K562 (cell line): Measurements from ENCODE around the gene C17orf50. TPM values are rescaled to one million over a fixed set of nuclear protein-coding genes. Genes with fewer than 3 reads are reported as not detected.

Experiments
- ATAC-seq: fragments of 200-7000 bp; cut with Tn5 transposase; 3 replicates; pipeline ENCODE4 v1.9.1; 2020; ENCODE audit warnings: moderate library complexity
- BruUV-seq: library from RNA; stranded (reverse); fragments of 400-500 nt; replicated peaks from 2 replicates; lab custom pipeline; 2021; lab: Mats Ljungman, UMichigan
- CTCF ChIA-PET: fragments of 300-600 bp; formaldehyde crosslinking; extraction: SDS; loops from one replicate; lab custom pipeline; 2021; ENCODE audit warnings: low intra/inter-chr PET ratio; lab: Yijun Ruan, JAX
- POLR2A ChIA-PET: fragments of 300-600, 350-650 bp; sonication (Branson Sonifier 250); formaldehyde crosslinking; extraction: SDS; loops from one replicate; lab custom pipeline; 2021; ENCODE audit warnings: antibody characterized with exemption, inconsistent platforms; lab: Yijun Ruan, JAX
- DNase-seq, 4 experiments: peaks; one replicate each; pipeline versions ENCODE4 v3.0.0 to v3.0.0-alpha.2; 2011 to 2018; ENCODE audit warnings: low spot score in 3 of 4, mixed read lengths in 3 of 4; ENCODE audit errors: extremely low read depth in 1 of 4
- FAIRE-seq: peaks from 2 replicates; lab custom pipeline; 2011; peaks lifted over from hg19 to GRCh38; lab: Jason Lieb, UNC
- H2AFZ ChIP-seq: 2 replicates; pipeline ENCODE4 v1.6.0; 2011; ENCODE audit warnings: low read depth, low read length, control low read depth, inconsistent platforms
- H3K27ac ChIP-seq: fragments of 200-600 bp; 3 replicates; pipeline ENCODE4 v1.8.0; 2011; ENCODE audit warnings: low read depth, mild to moderate bottlenecking, control low read depth, inconsistent platforms, low read length, moderate library complexity, mixed read lengths; ENCODE audit errors: extremely low read depth
- H3K27me3 ChIP-seq, 2 experiments: fragments of 300-600 bp in 1 of 2; 2 replicates in 1 of 2; 3 replicates in 1 of 2; pipeline versions ENCODE4 v1.6.0 to v1.8.0; 2011; ENCODE audit warnings: inconsistent platforms in 2 of 2, low read length in 2 of 2, mild to moderate bottlenecking in 1 of 2, mixed read lengths in 1 of 2, moderate library complexity in 1 of 2; ENCODE audit not compliant: control insufficient read depth in 2 of 2, insufficient read depth in 2 of 2
- H3K36me3 ChIP-seq: fragments of 300-600 bp; 3 replicates; pipeline ENCODE4 v1.8.0; 2011; ENCODE audit warnings: mild to moderate bottlenecking, low read length, inconsistent platforms; ENCODE audit not compliant: control insufficient read depth, insufficient read depth
- H3K4me1 ChIP-seq, 2 experiments: fragments of 200-600 bp in 1 of 2; replicated peaks in 1 of 2; 2 replicates in 1 of 2; 3 replicates in 1 of 2; pipeline versions ENCODE4 v1.5.1 to v1.8.0; 2011; ENCODE audit warnings: inconsistent platforms in 2 of 2, low read length in 2 of 2, mild to moderate bottlenecking in 1 of 2, mixed read lengths in 1 of 2, moderate library complexity in 1 of 2; ENCODE audit not compliant: control insufficient read depth in 2 of 2, insufficient read depth in 2 of 2
- H3K4me2 ChIP-seq: 2 replicates; pipeline ENCODE4 v1.6.1; 2011; ENCODE audit warnings: low read length, control low read depth, inconsistent platforms, mixed read lengths; ENCODE audit not compliant: insufficient read depth
- H3K4me3 ChIP-seq: fragments of 200-600 bp; sonication (generic), shearing (Covaris generic); 2 replicates; pipeline ENCODE4 v1.5.1; 2016; ENCODE audit warnings: control low read depth, inconsistent platforms
- H3K79me2 ChIP-seq: fragments of 200-600 bp; 3 replicates; pipeline ENCODE4 v1.8.0; 2011; ENCODE audit warnings: low read length, inconsistent platforms; ENCODE audit not compliant: control insufficient read depth, insufficient read depth
- H3K9ac ChIP-seq, 2 experiments: 2 replicates each; pipeline versions ENCODE4 v1.6.0 to v1.6.1; 2011; ENCODE audit warnings: low read depth in 2 of 2, low read length in 2 of 2, control low read depth in 1 of 2, inconsistent platforms in 1 of 2, mild to moderate bottlenecking in 1 of 2, mixed read lengths in 1 of 2; ENCODE audit not compliant: insufficient read depth in 1 of 2
- H3K9me1 ChIP-seq: one replicate; pipeline ENCODE4 v1.6.0; 2011; ENCODE audit warnings: inconsistent platforms, mild to moderate bottlenecking, low read length, moderate library complexity; ENCODE audit not compliant: control insufficient read depth, insufficient read depth
- H3K9me3 ChIP-seq: replicated peaks from 2 replicates; pipeline ENCODE4 v1.5.1; 2011; ENCODE audit warnings: low read depth, low read length, inconsistent platforms; ENCODE audit not compliant: control insufficient read depth, insufficient read depth
- H4K20me1 ChIP-seq: replicated peaks from 2 replicates; pipeline ENCODE4 v1.6.1; 2011; ENCODE audit warnings: low read length, inconsistent platforms, mixed read lengths; ENCODE audit not compliant: control insufficient read depth, insufficient read depth
- BRD4 ChIP-seq: fragments of 200-600 bp; sonication (generic); IDR thresholded peaks from 2 replicates; pipeline ENCODE4 v1.6.1; 2017; ENCODE audit warnings: inconsistent platforms
- KLF1 ChIP-seq: fragments of 450-650 bp; IDR thresholded peaks from 2 replicates; pipeline ENCODE4 v1.6.1; 2016; ENCODE audit warnings: missing genetic modification characterization, missing compliant biosample characterization
- POLR2A ChIP-seq: fragments of 450-650 bp; conservative IDR thresholded peaks from 2 replicates; pipeline ENCODE4 v1.6.1; 2016
- RFX1 ChIP-seq: fragments of 450-650 bp; IDR thresholded peaks from 2 replicates; pipeline ENCODE4 v1.6.1; 2016; ENCODE audit warnings: mild to moderate bottlenecking, moderate library complexity
- WGBS: fragments of 100-300 bp; shearing (Covaris generic); methylation state at CpG from one replicate; pipeline ENCODE4 v1.1.6; 2016; ENCODE audit warnings: low coverage, mixed read lengths; ENCODE audit not compliant: insufficient coverage; ENCODE audit errors: missing lambda C conversion rate; 5-methylcytosine and 5-hydroxymethylcytosine counted together
- in situ Hi-C: fragments of 300-500 bp; cut with MboI; formaldehyde crosslinking; loops from 4 replicates; pipeline ENCODE4 v1.15.0; 2018; ENCODE audit warnings: inconsistent platforms, mixed read lengths
- intact Hi-C: fragments of 100-400 bp; cut with micrococcal nuclease; formaldehyde crosslinking; loops from 2 replicates; pipeline ENCODE4 v1.14.2; 2022
- polyA plus RNA-seq, 8 experiments: library from polyadenylated mRNA; depleted of rRNA in 4 of 8; stranded (reverse) in 5 of 8; unstranded in 3 of 8; fragments of >200 nt; fragmentation: Nextera tagmentation in 2 of 8; fragmentation: Illumina TruSeq in 1 of 8; extraction: Ambion mirVana in 2 of 8; extraction: Trizol in 1 of 8; gene quantifications; 2 replicates each; pipeline versions ENCODE4 v1.2.1 to v1.2.3, GENCODE V29; 2011 to 2014; ENCODE audit warnings: inconsistent platforms in 1 of 8, missing spikeins in 1 of 8
- total RNA-seq, 7 experiments: library from RNA; depleted of rRNA in 6 of 7; stranded (reverse); fragments of >200 nt in 6 of 7; fragmentation: Illumina TruSeq in 2 of 7; extraction: Trizol in 2 of 7; gene quantifications; 2 replicates each; pipeline versions ENCODE4 v1.2.1 to v1.2.3, GENCODE V29; 2011 to 2021; ENCODE audit warnings: low replicate concordance in 1 of 7

C17orf50 gene
- total and polyA plus RNA-seq, 9 of the 15 experiments (the other 6 are each of a cell fraction or from before 2014, with no cell fraction given) = not detected

DNA sequence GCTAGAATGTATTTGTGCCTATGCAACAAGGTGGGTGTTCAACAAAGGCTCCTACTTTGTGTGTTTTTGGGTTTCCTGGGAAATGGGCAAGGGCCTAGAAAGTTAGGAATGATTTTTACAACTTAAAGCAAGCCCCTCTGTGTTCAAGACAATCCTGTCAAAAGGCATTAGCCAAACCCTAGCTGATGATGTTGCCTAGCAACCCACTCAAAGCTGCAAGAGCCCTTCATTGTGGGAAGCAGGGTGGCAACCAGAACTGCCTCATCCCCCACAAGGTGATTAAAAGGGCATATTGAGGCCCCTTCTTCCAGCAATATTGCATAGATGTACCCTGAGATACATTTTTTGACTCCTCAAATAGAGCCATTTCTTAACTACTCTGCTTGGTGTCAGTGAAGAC is 45.3 kb upstream of the C17orf50 start:
- Histone ChIP-seq H3K27me3 (no peaks in the 10 kb centered on the region), H3K36me3 (peaks cover 91% of the 10 kb centered on the region), H3K9ac (no peak overlapping the region), H3K9me3 (no peaks in the 10 kb centered on the region), H3K4me3 (no peak overlapping the region), H4K20me1 (no peaks in the 10 kb centered on the region)
- no peak for FAIRE-seq
- CTCF ChIA-PET = no interaction called here
- in situ Hi-C loops (no loop called here), intact Hi-C loops (no loop called here)
- no peak for ATAC-seq
- no peak for TF ChIP-seq BRD4
- TF ChIP-seq POLR2A = no peak
- peak; percentile 74 for TF ChIP-seq RFX1
- TF ChIP-seq, all 486 proteins: peak for 1
- Histone ChIP-seq H3K27ac (no peak overlapping the region), H3K9me1 (no peaks in the 10 kb centered on the region), H2AFZ (no peak overlapping the region), H3K4me2 (no peak overlapping the region), H3K4me1 (no peaks in the 10 kb centered on the region), H3K79me2 (no peaks in the 10 kb centered on the region)
- BruUV-seq = no TSS peak
- POLR2A ChIA-PET = interaction anchor here (0.8 kb wide), 2 partner anchors 14 to 84 kb away, joined by 3 to 4 read pairs; no protein-coding TSS in a partner anchor
- DNase-seq = no peak

DNA sequence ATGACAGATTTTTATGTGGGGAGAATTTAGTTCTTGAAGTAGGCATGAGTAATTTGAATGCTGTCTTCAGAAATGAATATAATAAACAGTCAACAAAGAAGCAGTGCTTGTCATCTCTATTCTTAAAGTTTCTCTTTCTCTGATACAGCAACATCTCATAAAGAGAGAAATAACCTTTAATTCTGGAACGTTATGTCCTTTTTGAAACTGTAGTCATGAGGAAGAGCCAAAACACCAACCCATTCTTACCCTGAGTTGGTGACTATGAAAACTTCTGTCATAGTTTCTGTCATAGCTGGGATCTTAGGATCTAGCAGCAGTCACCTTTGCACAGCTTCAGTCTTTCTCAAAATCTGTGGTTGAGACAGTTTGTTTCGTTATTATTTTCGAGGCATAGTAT is 44.5 kb upstream of the C17orf50 start:
- H3K79me2 ChIP-seq = no peaks in the 10 kb centered on the region
- intact Hi-C loops (no loop called here), in situ Hi-C loops (no loop called here)
- ChIA-PET CTCF (no interaction called here), POLR2A (interaction anchor here (0.7 to 0.8 kb wide), 3 partner anchors 13 to 85 kb away, joined by 3 to 4 read pairs (median 3); no protein-coding TSS in a partner anchor)
- H4K20me1 ChIP-seq = no peaks in the 10 kb centered on the region
- FAIRE-seq (no peak), ATAC-seq (no peak), DNase-seq (no peak)
- H2AFZ ChIP-seq = no peak overlapping the region
- no peak overlapping the region for H3K27ac ChIP-seq
- H3K4me1 ChIP-seq = no peaks in the 10 kb centered on the region
- H3K36me3 ChIP-seq = peaks cover 90% of the 10 kb centered on the region
- no peak for TF ChIP-seq KLF1 (tag)
- H3K27me3 ChIP-seq = no peaks in the 10 kb centered on the region
- no peaks in the 10 kb centered on the region for H3K9me3 ChIP-seq
- no peak overlapping the region for H3K9ac ChIP-seq
- 88% methylated on average over 3 of the region's 3 CpGs for WGBS
- H3K4me2 ChIP-seq = no peak overlapping the region
- H3K9me1 ChIP-seq = no peaks in the 10 kb centered on the region
- no TSS peak for BruUV-seq
- H3K4me3 ChIP-seq = no peak overlapping the region
